Endometrium (tissue), 2 donors: Measurements from ENCODE around the gene CABP4.

Source experiments
- FAIRE-seq: peaks from 2 replicates; lab custom pipeline; 2012; peaks lifted over from hg19 to GRCh38; lab: Jason Lieb, UNC
- donor health status: control.
- donor health status: control.

CABP4 gene

DNA sequence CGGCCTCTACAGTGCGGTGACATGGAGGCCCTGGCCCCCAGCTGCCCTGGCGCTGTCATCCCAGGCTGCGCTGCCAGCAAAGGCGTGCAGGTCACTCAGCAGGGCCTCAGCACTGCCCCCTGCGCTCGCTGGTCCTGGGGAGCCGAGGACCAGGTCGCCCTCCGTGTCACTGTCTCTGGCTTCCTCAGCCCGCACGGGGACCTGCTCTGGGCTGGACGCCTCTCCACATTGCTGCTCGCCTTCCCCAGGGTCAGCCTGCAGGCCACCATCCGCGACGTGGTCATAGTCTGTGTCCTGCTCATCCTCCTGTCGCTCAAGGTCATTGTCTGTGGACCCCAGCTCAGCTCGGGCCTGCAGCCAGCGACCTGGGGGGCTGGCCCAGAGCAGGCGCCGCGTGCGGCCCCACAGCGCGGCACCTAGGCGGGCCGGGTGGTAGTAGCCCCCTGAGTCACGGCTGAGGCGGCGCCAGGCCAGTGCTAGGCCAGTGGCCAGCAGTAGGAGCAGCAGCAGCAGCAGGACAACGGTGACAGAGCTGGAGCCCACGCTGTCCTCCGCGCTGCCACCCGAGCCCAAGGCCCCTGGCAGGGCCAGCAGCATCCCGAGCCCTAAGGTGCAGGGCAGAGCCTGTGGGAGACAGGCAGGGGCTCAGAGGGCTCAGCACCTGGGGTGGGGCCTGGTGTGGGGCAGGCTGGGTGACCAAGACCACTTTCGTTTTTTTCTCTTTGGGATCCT lies 19.3 kb upstream of the CABP4 start:
- no peak for FAIRE-seq

DNA sequence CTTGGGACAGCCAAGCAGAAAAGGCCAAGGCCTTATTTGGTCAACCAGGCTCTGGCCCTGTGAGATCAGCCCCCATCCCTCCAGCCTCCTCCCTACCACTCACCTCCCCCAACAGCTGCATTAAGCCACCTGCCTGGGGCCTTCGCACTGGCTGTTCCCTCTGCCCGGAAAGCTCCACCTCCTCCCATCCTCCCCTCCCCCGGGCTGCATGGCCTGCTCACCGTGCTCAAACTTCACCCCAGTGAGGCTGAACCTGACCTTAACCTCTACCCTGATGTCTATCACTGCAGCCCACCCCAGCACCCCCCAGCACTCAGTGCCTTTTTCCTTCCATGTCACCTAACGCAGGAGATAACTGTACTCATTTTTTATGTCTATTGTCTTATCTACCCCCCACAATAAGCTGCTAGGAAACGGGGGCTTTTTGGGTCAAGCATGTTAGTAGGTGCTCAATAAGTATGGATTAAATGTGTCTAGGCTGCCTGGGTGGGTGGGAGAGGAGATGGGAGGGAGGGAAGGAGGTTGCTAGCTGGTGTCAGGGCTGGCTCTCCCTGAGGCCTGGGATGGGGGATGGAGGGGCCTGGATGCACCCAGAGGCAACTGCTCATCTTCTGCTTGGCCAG lies 18.6 kb upstream of the CABP4 start:
- no peak for FAIRE-seq

DNA sequence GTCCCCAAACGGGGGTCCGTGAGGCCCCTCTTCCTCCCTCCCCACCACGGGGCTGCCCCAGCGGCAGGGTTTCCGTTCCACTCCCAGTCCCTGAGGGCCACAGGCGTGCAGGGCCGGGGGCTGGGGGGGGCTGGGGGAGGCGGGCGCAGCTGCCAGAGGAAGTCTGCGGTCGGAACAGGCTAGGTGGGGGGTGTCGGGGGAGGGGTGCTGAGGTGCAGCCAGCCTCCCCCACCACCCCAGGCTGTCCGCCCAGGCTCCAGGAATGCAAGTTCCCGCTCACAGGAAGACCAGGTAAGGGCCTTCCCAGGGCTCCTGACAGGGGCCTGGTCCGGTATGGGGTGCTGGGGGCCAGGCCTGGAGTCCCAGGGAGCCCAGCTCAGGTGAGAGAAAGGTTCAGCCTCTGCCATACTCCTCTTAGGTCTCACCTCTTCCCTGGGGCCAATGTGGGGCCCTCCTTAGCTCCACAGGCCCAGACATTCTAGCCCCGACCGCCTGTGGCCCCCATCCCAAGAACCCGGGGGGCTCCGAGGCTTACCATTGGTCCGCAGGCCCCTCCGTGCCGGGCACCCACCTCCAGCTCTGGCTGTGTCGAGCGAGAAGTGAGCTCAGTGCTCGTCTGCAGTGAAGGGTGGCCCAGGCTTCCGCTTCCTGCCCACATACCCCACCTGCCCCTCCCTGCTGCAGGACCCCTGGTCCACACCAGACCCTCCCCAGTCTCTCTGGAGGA lies 17.9 kb upstream of the CABP4 start, which contains the start of gene PTPRCAP:
Gene PTPRCAP, minus strand, starts transcription at position 601 of the 727 bp plus-strand sequence. Its CDS starts 63 bp downstream, at position 538.
- no peak for FAIRE-seq

DNA sequence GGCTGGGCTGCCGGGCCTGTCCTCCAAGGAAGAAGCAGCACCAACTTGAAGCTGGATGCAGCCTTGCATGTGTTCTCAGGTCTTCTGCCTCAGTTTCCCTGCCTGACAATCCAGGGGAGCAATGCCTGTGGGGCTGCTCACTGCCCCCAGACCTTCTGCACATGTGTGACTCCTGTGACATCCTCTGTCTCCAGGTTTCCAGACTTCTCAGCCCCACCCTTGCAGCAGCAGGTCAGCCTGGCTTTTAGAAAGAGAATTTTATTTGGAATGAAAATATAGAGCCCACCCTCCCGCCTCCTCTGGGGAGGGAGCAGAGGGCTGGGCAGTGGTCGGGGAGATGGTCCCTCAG lies 17.4 kb upstream of the CABP4 start:
- no peak for FAIRE-seq

DNA sequence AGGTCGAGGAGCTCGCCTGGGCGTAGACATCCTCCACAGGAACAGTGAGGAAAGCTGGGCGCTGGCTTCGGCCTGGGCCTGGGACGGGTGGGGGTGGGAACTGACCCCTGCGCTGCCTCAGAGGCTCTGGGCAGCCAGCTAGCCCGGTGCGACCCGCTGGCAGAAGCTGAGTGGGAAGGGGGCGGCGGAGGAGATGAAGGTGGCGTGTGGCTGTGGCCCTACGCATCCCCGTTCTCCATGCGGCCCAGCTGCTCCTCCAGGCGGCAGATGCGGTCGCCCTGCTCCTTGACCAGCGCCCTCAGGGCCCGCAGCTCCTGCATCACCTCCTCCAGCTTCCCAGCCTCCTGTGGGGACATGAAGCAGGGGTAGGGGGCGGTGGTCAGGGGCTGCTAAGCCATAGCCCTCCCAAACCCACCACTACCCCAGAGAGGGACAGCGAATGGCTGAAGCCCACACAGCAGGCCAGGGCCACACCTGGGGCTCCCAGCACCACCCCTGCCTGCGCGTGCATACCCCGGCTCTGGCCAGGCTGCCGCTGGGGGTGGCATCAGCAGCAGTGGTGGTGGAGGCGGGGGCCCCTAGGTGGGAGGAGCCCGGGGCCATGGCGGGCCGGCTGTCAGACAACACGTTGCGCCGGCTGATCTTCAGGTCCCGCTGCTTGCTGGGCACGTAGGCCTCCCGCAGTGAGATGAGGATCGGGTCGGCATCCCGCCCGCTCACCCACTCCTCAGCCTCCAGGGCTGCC lies 16.8 kb upstream of the CABP4 start:
- FAIRE-seq = no peak

DNA sequence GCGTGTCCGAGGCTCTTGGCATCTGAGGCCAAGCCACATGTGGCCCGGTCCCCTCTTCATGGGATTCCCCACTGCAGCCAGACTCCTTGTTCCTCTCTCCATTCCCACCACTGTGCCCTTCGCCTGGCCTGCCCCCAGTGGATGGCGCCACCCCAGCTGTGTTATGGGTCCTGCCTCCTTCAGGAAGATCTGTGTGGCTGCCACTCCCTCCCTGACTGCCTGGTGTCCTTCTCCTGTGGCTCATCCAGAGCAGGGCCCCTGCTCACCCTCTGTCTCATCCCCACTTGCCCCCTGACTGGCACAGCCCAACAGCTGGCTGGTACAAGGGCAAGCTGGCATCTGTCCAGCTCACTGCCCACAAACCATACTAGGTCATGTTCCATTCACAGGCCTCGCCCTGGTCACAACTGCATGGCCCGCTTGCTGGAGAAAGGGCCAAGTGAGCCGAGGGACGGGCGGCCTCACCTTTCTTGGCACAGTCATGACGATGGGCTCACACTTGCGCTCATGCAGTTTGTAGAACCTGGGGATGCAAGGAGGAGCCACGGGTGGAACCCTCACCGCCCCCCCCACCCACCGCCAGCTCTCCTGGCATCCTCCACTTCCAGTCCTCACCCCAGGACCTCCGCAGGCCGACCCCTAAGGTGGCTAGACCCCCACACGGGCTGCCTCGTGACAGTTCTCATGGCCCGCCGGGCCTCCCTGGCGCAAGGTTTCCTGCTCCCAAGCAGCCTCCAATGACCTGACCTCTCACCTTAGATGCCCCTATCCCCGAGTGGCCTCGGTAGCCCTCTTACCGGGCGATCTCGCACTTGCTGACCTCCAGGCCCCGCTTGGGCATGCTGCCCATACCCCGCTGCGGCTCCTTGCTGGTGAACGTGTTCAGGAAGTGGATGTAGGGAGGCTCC lies 15.6 kb upstream of the CABP4 start:
- no peak for FAIRE-seq

DNA sequence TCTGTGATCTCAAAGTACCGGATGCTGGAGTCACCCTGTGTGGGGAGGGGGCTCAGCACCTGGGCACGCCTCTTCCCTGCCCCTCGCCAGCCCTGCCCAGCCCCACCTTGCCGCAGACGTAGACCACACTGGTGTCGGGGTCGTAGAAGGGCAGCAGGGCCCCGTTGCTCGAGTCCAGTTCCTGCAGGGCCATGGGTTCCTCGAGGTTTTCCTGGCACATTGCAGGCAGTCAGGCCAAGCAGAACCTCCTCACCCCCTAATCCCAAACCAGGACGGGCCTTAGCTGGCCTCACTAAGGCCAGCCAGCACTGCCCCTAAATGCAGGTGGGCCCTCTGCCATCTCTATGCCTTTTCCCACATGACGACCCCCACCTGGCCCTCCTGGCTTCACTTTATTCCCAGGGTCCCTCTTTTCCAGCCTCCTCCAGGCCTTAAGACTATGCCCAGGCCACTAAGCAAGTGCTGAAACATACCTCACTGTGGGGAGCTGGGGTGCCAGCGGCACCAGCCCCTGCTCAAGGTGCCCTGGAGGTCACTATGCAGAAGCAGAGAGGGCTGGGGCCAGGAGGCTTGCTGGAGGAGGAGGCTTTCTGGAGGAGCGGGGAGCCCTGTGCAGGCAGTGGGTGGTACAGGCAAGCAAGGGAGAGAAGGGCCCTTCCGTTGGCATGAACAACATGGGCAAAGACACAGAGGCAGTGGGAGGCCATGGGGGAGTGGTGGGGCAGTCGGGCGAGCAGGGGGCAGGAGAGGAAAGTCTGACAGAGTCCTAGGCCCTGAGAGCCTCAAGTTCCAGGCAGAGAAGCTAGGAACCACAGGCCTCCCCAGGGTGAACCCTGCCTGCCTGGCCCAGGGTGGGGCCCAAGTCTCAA lies 14.7 kb upstream of the CABP4 start:
- FAIRE-seq = no peak

DNA sequence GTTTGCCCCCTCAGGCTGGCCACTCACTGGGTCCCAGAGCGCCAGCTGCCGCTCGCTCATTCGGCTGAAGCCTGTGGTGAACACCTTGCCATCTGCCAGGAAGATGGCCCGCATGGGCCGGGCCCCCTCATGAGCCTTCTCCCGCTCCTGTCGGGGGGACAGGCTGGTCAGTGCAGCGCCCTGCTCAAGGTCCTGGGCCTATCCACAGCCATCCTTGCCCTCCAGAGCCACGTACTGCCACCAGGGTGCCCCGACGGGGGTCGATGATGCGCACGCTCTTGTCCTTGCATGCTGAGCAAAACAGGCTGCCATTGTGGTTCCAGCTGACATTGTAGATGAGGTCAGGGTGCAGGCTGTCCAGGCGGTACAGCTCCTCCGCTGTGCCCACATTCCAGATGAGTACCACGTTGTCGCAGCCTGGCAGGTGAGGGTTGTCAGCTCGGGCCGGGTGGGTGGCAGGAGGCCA lies 14.0 kb upstream of the CABP4 start:
- FAIRE-seq = no peak

DNA sequence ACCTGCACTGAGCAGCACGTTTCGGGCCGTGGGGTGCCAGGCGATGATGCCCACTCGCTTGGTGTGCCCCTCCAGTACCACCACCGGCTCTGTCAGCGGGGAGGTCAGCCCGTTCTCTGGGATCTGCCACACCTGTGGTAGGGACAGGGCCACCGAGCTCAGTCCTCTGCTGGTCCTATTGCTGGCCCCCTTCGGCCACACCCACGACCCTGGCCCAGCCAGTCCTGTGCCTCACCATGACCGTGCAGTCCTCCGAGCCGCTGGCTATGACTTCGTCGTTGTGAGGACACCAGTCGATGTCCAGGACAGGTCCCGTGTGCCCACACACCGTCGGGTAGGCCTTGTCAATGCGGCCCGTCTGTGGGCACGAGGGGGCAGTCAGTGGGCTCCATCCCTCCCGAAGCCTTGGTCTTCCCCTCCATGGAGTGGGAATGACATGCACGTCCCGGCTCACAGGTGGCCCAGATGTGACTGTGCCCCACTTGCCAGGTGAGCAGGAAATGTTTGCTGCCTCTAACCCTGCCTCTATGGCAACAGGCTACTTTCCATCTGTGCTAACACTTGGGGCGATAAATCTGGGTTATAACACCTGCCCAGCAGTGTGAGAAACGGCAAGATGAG lies 13.3 kb upstream of the CABP4 start:
- no peak for FAIRE-seq

DNA sequence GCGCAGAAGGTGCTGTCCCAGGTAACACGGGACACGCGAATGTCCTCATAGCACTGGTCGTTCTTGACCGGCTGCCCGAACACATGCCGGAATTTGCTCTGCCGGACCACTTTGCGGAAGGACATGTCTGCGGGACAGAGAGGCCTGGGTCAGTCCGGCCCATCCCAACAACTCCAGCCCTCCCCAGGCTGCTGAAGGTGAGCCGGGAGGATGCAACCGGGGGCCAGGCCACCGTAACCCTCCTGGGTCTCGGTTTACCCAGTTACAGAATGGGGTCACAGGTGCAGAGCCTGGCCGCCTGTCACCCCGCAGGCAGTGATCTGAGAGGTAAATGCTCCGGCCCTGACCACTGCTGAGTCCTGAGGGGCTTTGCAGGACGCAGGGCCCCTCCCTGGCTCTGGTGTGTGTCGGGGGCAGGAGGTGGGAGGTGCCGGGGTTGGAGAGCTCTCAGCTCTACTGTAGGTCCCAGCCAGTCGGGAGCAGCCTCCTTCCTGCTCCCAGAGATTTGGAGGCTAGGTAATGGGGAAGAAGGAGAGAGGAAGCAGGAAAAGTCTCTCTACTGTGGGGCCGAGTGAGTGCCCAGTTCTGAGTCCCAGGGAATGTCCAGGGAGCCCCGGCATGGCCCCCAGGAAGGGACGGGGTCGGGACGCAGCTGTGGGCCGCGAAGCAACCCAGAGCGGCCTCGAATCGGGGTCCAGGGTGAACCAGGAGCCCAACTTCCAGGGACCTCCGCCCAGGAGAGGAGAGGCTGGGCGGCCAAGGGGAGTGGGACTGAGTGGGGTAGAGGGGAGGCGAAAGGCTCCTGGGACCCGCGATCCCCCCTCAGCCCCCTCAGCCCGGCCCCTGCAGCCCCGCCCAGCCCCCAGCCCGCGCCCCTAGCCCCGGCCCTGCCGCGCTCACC lies 12.4 kb upstream of the CABP4 start:
- no peak for FAIRE-seq

DNA sequence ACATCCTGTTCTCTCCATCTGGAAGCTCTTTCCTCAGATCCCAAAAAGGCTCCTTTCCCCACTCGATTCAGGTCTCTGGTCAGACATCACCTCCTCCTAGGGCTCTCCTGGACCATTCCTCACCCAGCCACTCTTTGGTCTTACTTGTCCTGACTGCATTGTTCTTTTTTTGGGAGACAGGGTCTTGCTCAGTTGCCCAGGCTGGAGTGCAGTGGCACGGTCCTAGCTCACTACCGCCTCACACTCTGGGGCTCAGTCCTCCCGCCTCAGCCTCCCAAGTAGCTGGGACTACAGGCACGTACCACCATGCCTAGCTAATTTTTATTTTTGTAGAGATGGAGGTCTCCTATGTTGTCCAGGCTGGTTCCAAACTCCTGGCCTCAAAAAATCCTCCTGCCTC lies 9.6 kb upstream of the CABP4 start:
- no peak for FAIRE-seq

DNA sequence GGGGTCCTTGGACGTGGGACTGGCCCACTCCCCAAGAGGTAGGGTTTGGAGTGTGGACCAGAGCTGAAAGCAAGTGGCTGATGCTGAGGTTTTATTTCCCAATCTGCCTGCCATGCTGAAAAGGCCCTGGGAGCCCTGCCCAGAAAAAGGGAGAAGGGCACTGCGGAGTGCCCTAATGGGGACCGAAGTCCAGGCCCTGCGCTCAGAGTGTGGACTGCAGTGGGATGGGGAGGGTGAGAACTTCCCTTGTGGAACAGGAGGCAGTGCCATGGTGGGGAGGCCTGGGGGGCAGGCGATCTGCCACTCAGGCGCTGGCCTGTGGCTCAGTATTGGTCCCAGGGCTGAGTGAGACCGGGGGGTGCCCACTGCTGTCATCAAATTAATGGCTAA lies 6.9 kb upstream of the CABP4 start:
- FAIRE-seq = no peak

DNA sequence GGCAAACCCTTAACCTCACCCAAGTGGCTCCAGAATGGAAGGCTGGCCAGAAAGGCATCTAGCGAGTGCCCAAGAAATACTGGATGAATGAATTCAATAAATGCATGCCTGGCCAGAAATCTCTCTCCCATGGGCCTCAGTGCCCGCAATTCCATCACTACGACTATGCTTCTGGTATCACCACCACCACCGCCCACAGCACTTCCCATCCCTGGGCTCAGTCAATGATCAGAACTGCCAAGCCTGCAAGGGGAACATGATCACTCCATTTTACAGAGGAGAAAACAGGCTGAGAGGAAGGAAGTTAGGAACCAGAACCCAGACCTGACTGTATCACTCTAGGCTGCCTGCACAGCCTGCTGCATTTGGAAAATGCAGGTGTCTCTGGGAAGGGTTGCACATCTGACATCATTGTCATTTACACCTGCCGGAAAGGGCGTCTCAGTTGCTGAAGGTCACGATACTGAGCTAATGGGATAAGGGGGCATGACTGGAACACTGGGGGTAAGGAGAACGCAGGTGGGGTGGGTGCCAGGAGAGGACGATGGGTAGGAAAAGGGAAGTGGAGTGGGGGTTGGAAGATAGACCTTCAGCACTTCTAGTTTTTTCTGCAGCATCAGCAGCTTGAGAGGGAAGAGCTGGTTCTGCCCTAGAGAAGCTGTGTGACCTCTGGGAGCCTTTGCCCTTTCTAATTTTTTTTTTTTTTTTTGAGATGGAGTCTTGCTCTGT lies 5.9 kb upstream of the CABP4 start:
- no peak for FAIRE-seq

DNA sequence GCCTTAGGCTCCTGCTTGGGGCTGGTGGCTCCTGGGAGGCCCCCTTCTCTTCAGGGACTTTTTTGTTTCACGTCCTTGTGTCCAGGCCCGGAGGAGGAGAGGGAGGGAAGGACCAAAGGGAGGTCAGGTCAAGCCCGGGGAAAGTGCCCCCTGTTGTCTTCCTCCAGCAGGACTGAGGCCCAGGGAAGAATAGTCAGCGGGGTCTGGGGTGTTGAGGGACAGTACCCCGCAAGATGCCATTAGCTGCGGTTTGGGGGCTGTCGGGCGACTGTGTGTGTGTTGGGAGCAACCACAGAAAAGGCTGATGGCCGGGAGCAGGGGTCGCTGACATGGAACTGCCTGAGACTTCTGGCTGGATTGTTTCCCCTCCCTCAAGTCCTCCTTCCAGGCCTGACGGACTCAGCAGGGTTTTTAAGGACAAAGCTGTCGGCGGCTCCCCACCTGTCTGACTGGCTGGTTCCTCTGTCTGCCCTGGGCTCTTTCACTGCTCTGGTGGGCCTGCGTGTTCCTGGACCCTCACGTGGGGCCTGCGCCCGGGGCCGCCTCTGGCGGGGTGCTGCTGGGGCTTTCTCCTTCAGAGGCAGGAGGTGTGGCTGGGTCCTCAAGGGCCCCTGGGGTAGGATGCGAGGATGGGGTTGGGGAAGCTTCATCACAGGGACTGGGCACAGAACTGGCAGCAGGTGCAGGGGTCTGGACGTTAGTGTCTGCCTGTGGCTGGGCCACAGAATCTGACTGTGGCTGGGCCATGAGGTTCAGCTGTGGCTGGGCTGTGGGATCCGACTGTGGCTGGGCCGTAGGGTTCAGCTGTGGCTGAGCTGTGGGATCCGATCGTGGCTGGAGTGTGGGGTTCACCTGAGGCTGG lies 4.1 kb upstream of the CABP4 start:
- FAIRE-seq = no peak

DNA sequence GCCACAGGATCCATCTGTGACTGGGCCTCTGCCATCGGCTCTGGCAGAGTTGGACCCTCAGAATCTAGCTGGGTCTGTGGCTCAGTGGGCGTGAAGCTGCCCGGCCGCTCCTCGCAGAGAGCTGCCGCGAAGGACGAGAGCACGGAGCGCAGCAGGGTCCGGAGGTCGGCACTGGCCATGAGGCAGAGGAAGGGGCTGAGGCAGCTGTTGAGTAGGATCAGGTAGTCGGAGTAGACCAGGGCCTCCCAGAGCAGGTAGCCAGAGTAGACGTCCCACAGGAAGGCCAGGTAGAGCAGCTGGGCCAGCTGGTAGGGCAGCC lies 3.5 kb upstream of the CABP4 start:
- no peak for FAIRE-seq

DNA sequence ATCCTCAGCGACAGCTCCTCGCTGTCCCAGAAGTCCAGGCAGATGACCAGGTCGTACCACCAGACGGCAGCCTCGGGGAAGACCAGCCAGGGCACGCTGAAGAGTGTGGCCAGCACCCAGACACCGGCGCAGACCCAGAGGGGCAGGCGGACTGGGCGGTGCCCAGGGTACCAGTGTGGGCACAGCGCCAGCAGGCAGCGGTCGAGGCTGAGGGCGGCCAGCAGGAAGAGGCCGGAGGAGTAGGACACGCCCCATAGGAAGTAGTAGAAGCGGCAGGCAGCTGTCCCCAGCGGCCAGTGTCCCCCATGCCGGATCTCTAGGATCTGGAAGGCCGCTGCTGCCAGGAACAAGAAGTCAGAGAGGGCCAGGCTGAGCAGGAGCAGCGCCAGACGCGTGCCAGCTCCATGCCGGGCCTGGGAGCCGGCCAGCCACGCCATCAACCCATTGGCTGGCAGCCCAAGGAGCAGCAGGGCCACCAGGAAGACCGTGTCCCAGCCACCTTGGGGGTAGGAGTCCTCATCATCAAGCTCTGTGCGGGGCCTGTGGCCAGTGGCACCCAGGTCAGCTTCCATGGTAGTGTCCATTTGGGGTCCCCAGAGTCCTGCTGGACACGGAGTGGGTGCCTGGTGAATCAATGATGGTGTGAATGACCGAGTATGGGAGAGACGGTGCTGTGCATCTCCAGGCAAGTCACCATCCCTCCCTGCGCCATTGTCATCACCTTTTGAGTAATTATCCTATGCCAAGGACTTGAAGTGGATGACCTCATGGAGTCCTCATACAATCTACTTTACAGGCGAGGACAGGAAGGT lies 2.8 kb upstream of the CABP4 start, which contains the start of gene GPR152:
Gene GPR152, minus strand, starts transcription at position 589 of the 812 bp plus-strand sequence. Its CDS starts 5 bp downstream, at position 584.
- FAIRE-seq = no peak
